DND-41 (cell line): ENCODE data around the gene ABCC4.

Source experiments
- ATAC-seq: fragments of 200-7000 bp; cut with Tn5 transposase; 3 replicates; pipeline ENCODE4 v1.9.1; 2021; ENCODE audit warnings: low read depth; ENCODE audit not compliant: insufficient read depth
- DNase-seq: peaks from one replicate; pipeline ENCODE4 v3.0.0-alpha.2; 2020
- H2AFZ ChIP-seq: 2 replicates; pipeline ENCODE4 v1.6.0; 2012; ENCODE audit warnings: low read depth, low read length
- H3K27ac ChIP-seq: 2 replicates; pipeline ENCODE4 v1.5.1; 2012; ENCODE audit warnings: low read length, inconsistent platforms
- H3K27me3 ChIP-seq: fragments of 200-600 bp; sonication (generic); 2 replicates; pipeline ENCODE4 v1.6.0; 2012; ENCODE audit warnings: low read length, mild to moderate bottlenecking, inconsistent platforms; ENCODE audit not compliant: insufficient read depth, poor library complexity
- H3K36me3 ChIP-seq: 2 replicates; pipeline ENCODE4 v1.5.1; 2012; ENCODE audit warnings: low read length, inconsistent platforms; ENCODE audit not compliant: insufficient read depth
- H3K4me1 ChIP-seq: 2 replicates; pipeline ENCODE4 v1.5.1; 2012; ENCODE audit warnings: mild to moderate bottlenecking, low read length; ENCODE audit not compliant: insufficient read depth
- H3K4me2 ChIP-seq: 2 replicates; pipeline ENCODE4 v1.6.0; 2012; ENCODE audit warnings: mild to moderate bottlenecking, moderate library complexity, low read length, inconsistent platforms; ENCODE audit not compliant: insufficient read depth
- H3K4me3 ChIP-seq, 2 experiments: fragments of 200-600 bp in 1 of 2; shearing (Covaris generic) in 1 of 2; 2 replicates each; pipeline ENCODE4 v1.5.1; 2012 to 2016; ENCODE audit warnings: inconsistent platforms in 2 of 2, low read length in 2 of 2, mild to moderate bottlenecking in 2 of 2, low read depth in 1 of 2, moderate library complexity in 1 of 2
- H3K79me2 ChIP-seq: 2 replicates; pipeline ENCODE4 v1.6.0; 2012; ENCODE audit warnings: low read length, inconsistent platforms; ENCODE audit not compliant: insufficient read depth
- H3K9ac ChIP-seq: 2 replicates; pipeline ENCODE4 v1.6.0; 2012; ENCODE audit warnings: low read depth, mild to moderate bottlenecking, inconsistent platforms, low read length, moderate library complexity
- H3K9me3 ChIP-seq: 2 replicates; pipeline ENCODE4 v1.5.1; 2012; ENCODE audit warnings: low read length, moderate library complexity, mild to moderate bottlenecking, inconsistent platforms; ENCODE audit not compliant: insufficient read depth, severe bottlenecking
- H4K20me1 ChIP-seq: 2 replicates; pipeline ENCODE4 v1.6.0; 2012; ENCODE audit warnings: low read length; ENCODE audit not compliant: insufficient read depth
- EZH2 ChIP-seq: IDR thresholded peaks from 3 replicates; pipeline ENCODE4 v1.6.1; 2012; ENCODE audit warnings: borderline replicate concordance, low read depth, mild to moderate bottlenecking, moderate library complexity, low read length, inconsistent platforms; ENCODE audit not compliant: severe bottlenecking
- TF ChIP-seq, protein P1 (sequence below): IDR thresholded peaks from 2 replicates; pipeline ENCODE4 v1.5.1; 2012; ENCODE audit warnings: borderline replicate concordance, low read length, moderate library complexity, mild to moderate bottlenecking; ENCODE audit not compliant: poor library complexity, severe bottlenecking; ENCODE audit errors: extremely low read depth

ABCC4 gene

DNA sequence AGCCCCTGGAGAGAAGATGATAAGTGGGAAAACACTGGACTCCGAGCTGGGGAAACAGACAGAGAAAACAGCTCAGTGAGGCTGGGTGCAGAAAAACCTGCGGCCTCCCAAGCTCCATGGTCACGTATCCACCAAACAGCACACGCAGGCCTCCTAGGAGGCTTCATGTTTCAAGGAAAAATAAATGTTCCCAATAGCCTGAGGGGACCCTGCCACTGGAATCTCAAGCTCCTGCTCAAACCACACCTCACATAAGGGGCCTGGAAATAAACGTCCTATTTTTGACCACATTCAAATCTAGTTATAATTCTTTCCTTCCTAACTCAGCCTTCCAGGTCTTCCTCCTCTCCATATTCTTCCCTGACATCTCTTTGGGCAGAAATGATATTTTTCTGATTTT lies 225.7 kb downstream of the ABCC4 start:
- Histone ChIP-seq H3K79me2 (no peaks in the 10 kb centered on the region), H2AFZ (no peak overlapping the region), H4K20me1 (no peaks in the 10 kb centered on the region), H3K4me2 (no peak overlapping the region), H3K27ac (no peak overlapping the region), H3K4me3 (no peak overlapping the region), H3K9ac (no peak overlapping the region), H3K36me3 (no peaks in the 10 kb centered on the region), H3K9me3 (no peaks in the 10 kb centered on the region), H3K4me1 (no peaks in the 10 kb centered on the region), H3K27me3 (peaks cover under 1% of the 10 kb centered on the region)
- ATAC-seq (no peak), DNase-seq (no peak)
- TF ChIP-seq, protein P1, sequence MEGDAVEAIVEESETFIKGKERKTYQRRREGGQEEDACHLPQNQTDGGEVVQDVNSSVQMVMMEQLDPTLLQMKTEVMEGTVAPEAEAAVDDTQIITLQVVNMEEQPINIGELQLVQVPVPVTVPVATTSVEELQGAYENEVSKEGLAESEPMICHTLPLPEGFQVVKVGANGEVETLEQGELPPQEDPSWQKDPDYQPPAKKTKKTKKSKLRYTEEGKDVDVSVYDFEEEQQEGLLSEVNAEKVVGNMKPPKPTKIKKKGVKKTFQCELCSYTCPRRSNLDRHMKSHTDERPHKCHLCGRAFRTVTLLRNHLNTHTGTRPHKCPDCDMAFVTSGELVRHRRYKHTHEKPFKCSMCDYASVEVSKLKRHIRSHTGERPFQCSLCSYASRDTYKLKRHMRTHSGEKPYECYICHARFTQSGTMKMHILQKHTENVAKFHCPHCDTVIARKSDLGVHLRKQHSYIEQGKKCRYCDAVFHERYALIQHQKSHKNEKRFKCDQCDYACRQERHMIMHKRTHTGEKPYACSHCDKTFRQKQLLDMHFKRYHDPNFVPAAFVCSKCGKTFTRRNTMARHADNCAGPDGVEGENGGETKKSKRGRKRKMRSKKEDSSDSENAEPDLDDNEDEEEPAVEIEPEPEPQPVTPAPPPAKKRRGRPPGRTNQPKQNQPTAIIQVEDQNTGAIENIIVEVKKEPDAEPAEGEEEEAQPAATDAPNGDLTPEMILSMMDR: no peak
- no peak for TF ChIP-seq EZH2

DNA sequence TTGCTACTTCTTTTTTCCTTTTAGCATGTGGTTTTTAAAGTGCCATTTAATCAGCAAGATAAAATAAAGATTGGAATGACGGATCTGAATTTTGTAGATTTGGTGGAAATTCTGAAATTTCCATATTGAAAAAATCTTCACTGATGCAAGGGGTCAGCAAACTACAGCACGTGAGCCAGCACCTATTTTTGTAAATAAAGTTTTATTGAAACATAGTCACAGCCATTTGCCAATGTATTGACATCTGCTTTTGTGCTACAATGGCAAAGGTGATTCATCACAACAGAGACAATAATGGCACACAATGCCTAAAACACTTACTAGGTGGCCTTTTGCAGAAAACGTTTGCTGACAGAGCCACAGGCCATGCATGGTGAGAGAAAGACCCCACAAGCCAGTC lies 226.4 kb downstream of the ABCC4 start:
- H4K20me1 ChIP-seq: no peaks in the 10 kb centered on the region
- no peak overlapping the region for H3K4me2 ChIP-seq
- no peaks in the 10 kb centered on the region for H3K36me3 ChIP-seq
- no peaks in the 10 kb centered on the region for H3K79me2 ChIP-seq
- H3K9me3 ChIP-seq: no peaks in the 10 kb centered on the region
- TF ChIP-seq, protein P1: no peak
- no peak for TF ChIP-seq EZH2
- no peak overlapping the region for H2AFZ ChIP-seq
- DNase-seq: no peak
- no peak overlapping the region for H3K9ac ChIP-seq
- H3K4me3 ChIP-seq: no peak overlapping the region
- peaks cover 2% of the 10 kb centered on the region for H3K27me3 ChIP-seq
- H3K4me1 ChIP-seq: no peaks in the 10 kb centered on the region
- no peak overlapping the region for H3K27ac ChIP-seq
- ATAC-seq: no peak

DNA sequence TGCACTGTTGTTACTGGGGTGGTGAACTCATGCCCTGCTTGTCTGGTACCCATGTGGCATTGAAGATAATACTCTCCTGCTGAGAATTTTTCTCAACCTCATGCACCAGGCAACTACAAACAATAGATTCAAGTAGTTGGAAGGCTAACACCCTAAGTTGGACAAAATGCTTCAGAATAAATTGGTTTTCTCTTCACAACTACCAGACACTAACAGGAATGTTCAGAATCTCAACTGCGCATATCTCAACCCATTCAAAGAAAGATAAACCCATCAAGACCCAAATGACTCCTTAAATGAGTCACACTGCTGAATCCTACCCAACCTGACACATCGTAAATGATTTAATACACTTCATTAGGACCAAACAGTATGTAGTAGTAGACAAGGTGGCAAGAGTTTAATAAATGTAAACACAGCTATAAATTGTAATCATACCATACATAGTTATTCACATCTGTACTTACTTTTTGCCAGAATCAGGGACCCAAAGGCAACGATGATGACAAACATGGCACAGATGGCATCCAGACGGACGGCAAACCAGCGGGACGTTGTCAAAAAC lies 227.4 kb downstream of the ABCC4 start:
- peaks cover 2% of the 10 kb centered on the region for H3K27me3 ChIP-seq
- TF ChIP-seq, protein P1: no peak
- no peak for TF ChIP-seq EZH2
- H3K4me2 ChIP-seq: no peak overlapping the region
- no peaks in the 10 kb centered on the region for H4K20me1 ChIP-seq
- no peaks in the 10 kb centered on the region for H3K4me1 ChIP-seq
- H3K9ac ChIP-seq: no peak overlapping the region
- no peak overlapping the region for H3K27ac ChIP-seq
- H3K9me3 ChIP-seq: no peaks in the 10 kb centered on the region
- no peaks in the 10 kb centered on the region for H3K36me3 ChIP-seq
- no peak overlapping the region for H3K4me3 ChIP-seq
- no peak for ATAC-seq
- no peaks in the 10 kb centered on the region for H3K79me2 ChIP-seq
- H2AFZ ChIP-seq: no peak overlapping the region
- no peak for DNase-seq

DNA sequence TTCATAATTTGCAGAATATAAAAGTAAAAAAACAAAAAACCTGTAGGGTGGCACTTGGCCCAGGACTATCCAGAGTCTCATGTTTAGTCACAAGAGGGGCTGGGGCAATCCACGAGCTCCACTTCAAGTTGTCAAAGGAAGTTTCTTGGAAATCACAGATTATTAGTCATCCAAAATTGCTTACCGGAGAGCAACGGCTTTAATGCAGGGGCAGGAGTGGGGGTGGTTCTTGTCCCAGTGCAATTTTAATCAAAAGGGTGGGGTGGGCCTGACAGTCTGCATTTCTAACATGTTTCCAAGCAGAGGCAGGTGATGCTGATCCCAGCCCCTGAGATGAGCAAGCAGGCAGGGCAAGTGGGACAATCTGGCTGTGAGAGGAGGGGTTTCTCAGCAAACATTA lies 233.9 kb downstream of the ABCC4 start:
- Histone ChIP-seq H3K4me1 (no peaks in the 10 kb centered on the region), H2AFZ (no peak overlapping the region), H3K36me3 (no peaks in the 10 kb centered on the region), H3K9ac (no peak overlapping the region), H3K27ac (no peak overlapping the region), H3K27me3 (peaks cover 2% of the 10 kb centered on the region), H4K20me1 (no peaks in the 10 kb centered on the region), H3K9me3 (no peaks in the 10 kb centered on the region), H3K4me3 (no peak overlapping the region), H3K4me2 (no peak overlapping the region), H3K79me2 (no peaks in the 10 kb centered on the region)
- no peak for ATAC-seq
- TF ChIP-seq, protein P1: no peak
- TF ChIP-seq EZH2: no peak
- DNase-seq: no peak
